ENCODE results near the gene CARF. TPM values are rescaled to one million over a fixed set of nuclear protein-coding genes. Genes with fewer than 3 reads are reported as not detected.

The CARF gene
- total RNA-seq, 1 experiment from 2014 or later = 4.2 TPM

DNA sequence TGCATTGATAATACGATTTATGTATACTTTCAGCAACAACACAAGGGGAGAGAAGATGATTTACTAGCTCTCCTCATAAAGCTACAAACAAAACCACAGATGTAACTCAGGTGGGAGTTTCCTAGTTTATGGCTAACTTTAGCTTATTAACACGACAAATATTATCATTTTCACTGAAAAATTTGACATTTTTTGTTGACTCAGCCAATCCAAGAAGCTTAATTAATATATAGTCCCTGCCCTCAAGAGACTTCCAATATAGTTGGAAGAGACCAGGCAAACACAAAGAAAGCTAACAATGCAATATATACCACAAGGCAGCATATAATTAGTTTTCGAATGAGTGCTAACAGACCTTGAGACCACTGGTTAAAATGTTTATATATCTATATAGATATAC, 1.4 kb upstream of the CARF start:
- no peaks in the 10 kb centered on the region for H3K27me3 Mint-ChIP-seq (ENCODE audit: low read depth)
- H3K27ac ChIP-seq (ENCODE audit: insufficient read length, low read depth, low read length) = no peak overlapping the region
- H3K14ac ChIP-seq (ENCODE audit: insufficient read depth, low read length) = no peak overlapping the region
- H3K4me3 Mint-ChIP-seq = peak overlapping the region; percentile 99 to 100
- no peak overlapping the region for H3K27ac Mint-ChIP-seq
- H2BK120ac ChIP-seq (ENCODE audit: low read depth, low read length, poor library complexity, severe bottlenecking) = no peak overlapping the region
- H3K27me3 ChIP-seq (ENCODE audit: insufficient read depth, low read length) = no peaks in the 10 kb centered on the region
- no peaks in the 10 kb centered on the region for H3K4me1 ChIP-seq (ENCODE audit: insufficient read depth, low read length)
- H4K8ac ChIP-seq (replicated peaks; ENCODE audit: insufficient read length, low read depth, low read length) = no peak overlapping the region
- peaks cover 14 to 18% of the 10 kb centered on the region in 2 experiments; a peak in 3 of 4 replicates for H3K4me1 Mint-ChIP-seq
- no peak overlapping the region for H4K5ac ChIP-seq (ENCODE audit: insufficient read length, low read depth, low read length)
- H3K56ac ChIP-seq (ENCODE audit: insufficient read length, low read depth, low read length) = no peak overlapping the region
- no peak overlapping the region for H2BK5ac ChIP-seq (ENCODE audit: insufficient read length, low read length)
- no peak overlapping the region for H2AK5ac ChIP-seq (ENCODE audit: insufficient read length, low read length)
- H3K23me2 ChIP-seq (ENCODE audit: insufficient read length, low read depth, low read length, poor library complexity, severe bottlenecking) = no peaks in the 10 kb centered on the region
- peak overlapping the region; percentile 83 for H3K9ac ChIP-seq (ENCODE audit: extremely low read depth, insufficient read length, low read length)
- no peak overlapping the region for H3T11ph ChIP-seq (ENCODE audit: low read length)
- H3K9me3 ChIP-seq (ENCODE audit: control insufficient read depth, low read depth, low read length) = no peaks in the 10 kb centered on the region
- H3K79me2 ChIP-seq (ENCODE audit: insufficient read depth, low read length) = peaks cover 32% of the 10 kb centered on the region; the same call in 1 of the 2 replicates
- H3K9me3 Mint-ChIP-seq = peaks cover 1 to 4% of the 10 kb centered on the region in 2 experiments; a peak in 3 of 5 replicates
- no peak overlapping the region for H4K91ac ChIP-seq (ENCODE audit: insufficient read length, low read depth, low read length)
- H3K4me2 ChIP-seq (ENCODE audit: insufficient read depth, insufficient read length, low read length) = peak overlapping the region; percentile 35
- H3K23ac ChIP-seq (ENCODE audit: insufficient read length, low read depth, low read length) = no peak overlapping the region
- TF ChIP-seq, protein P1, sequence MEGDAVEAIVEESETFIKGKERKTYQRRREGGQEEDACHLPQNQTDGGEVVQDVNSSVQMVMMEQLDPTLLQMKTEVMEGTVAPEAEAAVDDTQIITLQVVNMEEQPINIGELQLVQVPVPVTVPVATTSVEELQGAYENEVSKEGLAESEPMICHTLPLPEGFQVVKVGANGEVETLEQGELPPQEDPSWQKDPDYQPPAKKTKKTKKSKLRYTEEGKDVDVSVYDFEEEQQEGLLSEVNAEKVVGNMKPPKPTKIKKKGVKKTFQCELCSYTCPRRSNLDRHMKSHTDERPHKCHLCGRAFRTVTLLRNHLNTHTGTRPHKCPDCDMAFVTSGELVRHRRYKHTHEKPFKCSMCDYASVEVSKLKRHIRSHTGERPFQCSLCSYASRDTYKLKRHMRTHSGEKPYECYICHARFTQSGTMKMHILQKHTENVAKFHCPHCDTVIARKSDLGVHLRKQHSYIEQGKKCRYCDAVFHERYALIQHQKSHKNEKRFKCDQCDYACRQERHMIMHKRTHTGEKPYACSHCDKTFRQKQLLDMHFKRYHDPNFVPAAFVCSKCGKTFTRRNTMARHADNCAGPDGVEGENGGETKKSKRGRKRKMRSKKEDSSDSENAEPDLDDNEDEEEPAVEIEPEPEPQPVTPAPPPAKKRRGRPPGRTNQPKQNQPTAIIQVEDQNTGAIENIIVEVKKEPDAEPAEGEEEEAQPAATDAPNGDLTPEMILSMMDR (conservative IDR thresholded peaks at IDR 0.05) = no peak
- H3K36me3 Mint-ChIP-seq (ENCODE audit: insufficient read depth in 1 of 3, low read depth in 3 of 3) = peaks cover 26 to 35% (median 28%) of the 10 kb centered on the region in 3 experiments
- H2BK20ac ChIP-seq (ENCODE audit: low read depth, low read length, poor library complexity, severe bottlenecking) = no peak overlapping the region
- no peak for DNase-seq
- peaks cover 5% of the 10 kb centered on the region for H3K79me1 ChIP-seq (ENCODE audit: insufficient read depth, low read depth, low read length, poor library complexity, severe bottlenecking)
- no peaks in the 10 kb centered on the region for H4K20me1 ChIP-seq (ENCODE audit: control insufficient read depth, insufficient read depth, insufficient read length)
- no CpG with 5 or more reads among the region's 3 CpGs for WGBS (ENCODE audit: extremely low coverage, insufficient read length, low lambda C conversion rate)
- H2AFZ ChIP-seq (ENCODE audit: low read length) = no peak overlapping the region
- H3K18ac ChIP-seq (ENCODE audit: insufficient read length, low read depth, low read length) = no peak overlapping the region
- no peak overlapping the region for H2BK15ac ChIP-seq (ENCODE audit: low read depth, low read length)
- no peak overlapping the region for H3K4ac ChIP-seq (ENCODE audit: low read depth, low read length)
- no peak overlapping the region for H2BK12ac ChIP-seq (ENCODE audit: insufficient read length, low read depth, low read length)
